Fibroblast of upper back skin (primary cell): ENCODE results near the gene TMPRSS13.
"Not testable (repeated sequence)": the region's sequence is repeated elsewhere in the genome, so short reads cannot be mapped to it uniquely, and the experiment has no call there.

ENCODE experiments used
- DNase-seq: peaks from one replicate; pipeline ENCODE4 v3.0.0-alpha.2; 2013

The TMPRSS13 gene

DNA sequence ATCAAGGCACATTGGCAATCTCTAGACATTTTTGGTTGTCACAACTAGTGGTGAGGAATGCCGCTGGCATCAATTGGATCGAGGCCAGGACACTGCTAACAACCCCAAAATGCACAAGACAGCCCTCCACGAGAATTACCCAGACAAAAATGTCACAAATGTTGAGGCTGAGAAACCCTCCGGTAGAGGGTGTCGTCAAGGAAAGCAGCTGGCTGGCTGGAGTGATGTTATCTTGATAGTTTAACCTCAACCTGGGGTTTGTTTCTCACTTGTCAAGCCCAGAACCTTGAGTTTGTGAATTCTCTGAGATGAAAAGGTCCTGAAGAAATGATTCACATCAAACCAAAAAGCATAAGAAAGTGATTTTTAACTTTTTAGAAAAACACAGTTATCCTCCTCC is 21.1 kb upstream of the TMPRSS13 start:
- peak; percentile 2 for DNase-seq

DNA sequence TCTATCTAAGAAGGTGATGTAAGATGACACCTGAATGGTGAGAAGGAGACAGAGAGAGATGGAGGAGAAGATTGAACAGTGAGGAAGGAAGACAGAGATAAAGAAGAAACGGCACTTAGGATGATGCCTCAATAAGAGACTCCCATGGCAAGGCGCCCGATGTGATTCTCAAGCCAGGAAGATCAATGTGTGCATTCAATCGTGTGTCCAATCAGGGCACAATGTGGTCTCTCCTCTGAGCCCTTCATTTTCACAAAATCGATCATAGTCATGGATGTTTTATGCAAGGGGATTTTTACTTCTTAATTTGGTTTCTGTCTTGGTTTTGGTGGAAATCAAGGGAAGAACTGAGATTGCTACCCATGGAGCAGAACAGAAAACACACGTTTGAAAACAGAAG is 19.9 kb upstream of the TMPRSS13 start:
- DNase-seq = no peak

- not testable (repeated sequence) for DNase-seq
Measured at GRCh38 chr11:117948466-117948865, 19.3 kb upstream of the TMPRSS13 start.

GRCh38 chr11:117947751-117948150 is 18.5 kb upstream of the TMPRSS13 start:
- not testable (repeated sequence) for DNase-seq

- DNase-seq = peak; percentile 91
Measured at GRCh38 chr11:117946842-117947526, 17.8 kb upstream of the TMPRSS13 start.

DNA sequence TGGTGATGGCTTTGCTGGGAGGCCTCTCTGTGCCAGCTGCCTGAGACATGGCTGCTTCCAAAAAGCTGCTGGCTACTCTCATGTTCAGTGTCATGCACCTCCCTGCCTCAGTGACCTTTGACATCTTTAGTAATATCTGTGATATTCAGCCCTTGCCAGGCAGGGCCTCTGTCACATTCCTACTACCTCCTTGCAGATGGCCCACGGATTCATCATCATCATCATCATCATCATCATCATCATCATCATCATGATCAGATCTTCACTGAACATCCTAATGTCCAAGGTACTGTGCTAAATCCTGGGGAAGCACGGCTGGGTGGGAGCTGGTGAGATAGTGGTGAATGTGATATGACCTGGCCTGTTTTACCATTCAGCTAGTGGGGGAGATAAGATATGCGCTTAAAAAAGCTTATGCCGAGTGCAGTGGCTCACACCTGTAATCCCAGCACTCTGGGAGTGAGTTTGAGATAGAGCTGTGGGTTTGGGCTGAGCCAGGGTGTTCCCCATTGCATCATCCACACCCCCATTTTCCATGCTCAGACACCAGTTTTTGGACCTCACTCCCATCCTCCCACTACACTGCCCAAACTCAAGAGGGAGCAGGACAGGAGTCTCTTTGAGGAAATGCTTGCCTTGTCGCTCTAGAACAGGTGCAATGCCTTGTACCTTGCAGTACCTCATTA is 17.1 kb upstream of the TMPRSS13 start:
- DNase-seq = no peak

GRCh38 chr11:117945047-117945810 is 16.0 kb upstream of the TMPRSS13 start:
- DNase-seq = no peak

DNA sequence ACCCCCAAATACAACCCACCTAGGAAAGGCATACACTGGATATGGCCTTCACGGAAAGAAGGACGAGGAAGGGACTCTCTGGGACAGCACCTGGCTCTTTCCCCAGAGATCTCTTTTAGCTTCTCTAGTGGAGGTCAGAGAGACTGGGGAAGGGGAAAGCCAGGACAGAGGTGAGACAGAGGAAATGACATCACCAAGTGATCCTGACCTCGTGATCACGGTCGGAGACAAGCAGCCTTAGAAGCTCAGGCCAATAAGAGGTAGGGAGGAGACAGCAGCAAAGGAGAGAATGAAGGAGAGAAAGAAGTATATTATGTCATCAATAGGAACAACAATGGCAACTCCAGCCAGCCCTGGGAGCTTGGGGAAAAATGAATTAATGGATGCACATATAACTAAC is 15.4 kb upstream of the TMPRSS13 start:
- no peak for DNase-seq

DNA sequence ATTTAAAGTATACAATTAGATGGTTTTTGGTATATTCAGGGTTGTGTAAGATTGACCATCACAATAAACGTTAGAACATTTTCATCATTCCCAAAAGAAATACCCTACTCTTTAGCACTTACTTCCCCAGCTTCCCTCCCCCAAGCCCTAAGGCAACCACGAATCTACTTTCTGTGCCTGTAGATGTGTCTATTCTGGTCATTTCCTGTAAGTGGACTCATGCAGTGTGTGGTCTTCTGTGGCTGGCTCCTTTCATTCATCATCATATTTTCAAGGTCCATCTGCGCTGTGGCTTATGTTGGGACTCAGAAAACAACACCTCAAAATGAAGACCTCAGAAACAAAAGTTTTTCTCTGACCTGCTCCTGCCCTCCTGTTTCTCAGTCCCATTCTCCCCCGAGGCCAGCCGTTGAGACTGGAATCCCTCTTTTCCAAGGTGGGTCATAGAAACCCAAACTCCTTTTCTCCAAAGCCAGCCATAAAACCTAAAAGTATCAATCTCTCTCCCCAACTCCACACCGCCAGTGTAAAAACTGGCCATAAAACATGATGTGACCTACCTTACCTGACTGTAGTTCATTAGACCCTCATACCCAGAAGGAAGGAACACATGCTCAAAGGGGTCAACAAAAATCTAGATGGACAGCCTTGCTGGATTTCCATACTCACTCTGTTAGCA is 12.9 kb upstream of the TMPRSS13 start:
- DNase-seq = peak; percentile 1

- no peak for DNase-seq
Measured at GRCh38 chr11:117941163-117941707, 12.0 kb upstream of the TMPRSS13 start.

GRCh38 chr11:117940736-117941135 is 11.5 kb upstream of the TMPRSS13 start:
- no peak for DNase-seq

- DNase-seq = no peak
Measured at GRCh38 chr11:117936973-117937372, 7.8 kb upstream of the TMPRSS13 start.

- no peak for DNase-seq
Measured at GRCh38 chr11:117934526-117935307, 5.5 kb upstream of the TMPRSS13 start.

DNA sequence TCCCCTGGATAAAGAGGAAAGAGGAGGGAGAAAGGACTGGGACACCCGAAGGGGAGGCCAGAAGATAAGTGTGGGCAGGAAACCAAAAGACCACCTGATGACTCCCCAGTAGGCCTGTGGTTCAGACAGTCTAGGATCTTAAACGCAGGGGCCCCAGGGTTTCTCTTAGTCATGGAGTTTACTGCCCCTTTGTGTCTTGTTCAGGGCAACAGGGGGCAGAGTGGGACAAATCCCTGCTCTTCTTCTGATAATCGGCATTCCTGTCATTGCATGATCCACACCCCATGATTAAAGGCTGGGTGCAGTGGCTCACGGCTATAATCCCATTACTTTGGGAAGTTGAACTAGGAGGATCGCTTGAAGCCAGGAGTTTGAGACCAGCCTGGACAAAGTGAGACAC is 4.7 kb upstream of the TMPRSS13 start:
- DNase-seq = no peak

DNA sequence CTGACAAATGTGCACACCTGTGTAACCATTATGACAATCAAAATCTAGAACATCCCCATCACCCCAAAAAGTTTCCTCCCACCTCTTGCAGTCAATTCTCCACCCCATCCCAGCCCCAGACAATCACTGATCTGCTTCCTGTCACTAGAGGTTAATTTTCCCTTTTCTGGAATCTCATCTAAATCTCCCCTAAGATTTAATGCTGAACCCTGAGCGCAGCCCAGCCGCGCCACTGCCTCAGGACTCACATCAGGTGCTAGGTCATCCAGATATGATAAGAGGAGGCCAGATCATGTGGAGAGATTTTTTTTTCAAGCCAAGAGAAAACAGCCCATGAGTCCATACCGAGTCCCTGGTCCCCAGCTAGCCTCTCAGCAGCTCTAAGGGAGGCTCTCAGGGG is 4.3 kb upstream of the TMPRSS13 start:
- DNase-seq = no peak

GRCh38 chr11:117932947-117933346 is 3.7 kb upstream of the TMPRSS13 start:
- DNase-seq = no peak

DNA sequence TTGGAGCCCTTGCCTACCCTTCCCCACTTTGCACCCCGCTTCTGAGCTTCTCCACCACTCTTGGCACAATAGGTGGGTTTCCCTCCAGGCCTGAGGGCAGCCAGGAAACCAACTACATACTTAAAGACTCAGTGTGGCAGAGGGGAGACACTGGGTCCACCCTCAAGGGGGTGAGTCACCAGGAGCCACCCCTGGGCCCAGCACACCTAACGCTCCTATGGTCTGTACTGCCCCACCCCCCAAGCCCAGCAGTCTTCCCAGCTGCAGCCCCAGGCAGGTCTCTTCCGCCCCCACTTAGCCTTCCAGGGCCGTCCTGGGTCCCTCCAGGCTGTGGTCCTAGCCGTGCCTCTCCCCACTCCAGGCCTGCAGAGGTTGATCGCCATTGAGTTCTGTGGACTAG is 3.2 kb upstream of the TMPRSS13 start:
- no peak for DNase-seq

GRCh38 chr11:117931971-117932370 is 2.8 kb upstream of the TMPRSS13 start:
- no peak for DNase-seq

GRCh38 chr11:117931331-117931950 is 2.2 kb upstream of the TMPRSS13 start:
- no peak for DNase-seq

DNA sequence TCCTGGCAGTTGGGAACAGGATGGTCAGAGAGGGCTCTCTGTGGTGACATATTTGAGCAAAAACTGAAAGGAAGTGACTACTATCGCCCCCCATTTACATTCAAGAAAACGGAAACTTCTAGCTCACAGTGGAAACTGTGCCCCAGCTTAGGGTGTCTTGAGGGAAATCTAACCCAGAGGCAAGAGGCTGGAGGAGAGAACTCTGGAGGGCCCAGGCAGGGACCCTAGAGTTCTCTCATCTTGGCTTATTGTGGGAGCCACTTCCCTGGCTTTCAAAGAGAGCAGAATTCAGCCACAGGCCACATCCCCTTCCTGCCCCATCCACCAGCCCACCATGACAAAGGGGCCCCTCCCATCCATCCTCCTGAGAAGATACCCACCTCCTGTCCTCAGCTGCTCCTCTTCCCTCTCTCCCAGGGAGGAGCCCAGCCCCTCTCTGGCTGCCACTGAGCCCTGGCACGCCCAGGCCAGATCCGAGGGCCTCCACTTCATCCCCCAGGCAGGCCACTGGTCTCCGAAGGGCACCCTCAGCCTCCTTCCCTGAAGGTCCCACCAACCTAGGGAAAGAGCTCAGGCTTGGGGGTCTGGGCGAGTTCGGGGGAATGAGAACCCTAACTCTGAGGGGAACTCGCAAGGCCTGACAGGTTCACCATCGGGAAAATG is 1.6 kb upstream of the TMPRSS13 start:
- no peak for DNase-seq

GRCh38 chr11:117929916-117930570 is 841 bp upstream of the TMPRSS13 start:
- DNase-seq = no peak
